HL-60 (cell line): ENCODE data around the gene COL21A1.
A peak's percentile ranks its signal among the peaks of the same experiment; 100 is the strongest.

Experiments
- DNase-seq, 2 experiments: peaks; one replicate each; pipeline ENCODE4 v3.0.0-alpha.2; 2010 to 2020; ENCODE audit warnings: low read depth in 1 of 2, low spot score in 1 of 2
- H3K27ac ChIP-seq: fragments of 250-450 bp; sonication (Bioruptor Pico); replicated peaks from 2 replicates; pipeline ENCODE4 v1.5.1; 2020; ENCODE audit warnings: mild to moderate bottlenecking, moderate library complexity
- H3K27me3 ChIP-seq: fragments of 250-450 bp; sonication (Bioruptor Pico); 2 replicates; pipeline ENCODE4 v1.5.1; 2021; ENCODE audit warnings: mild to moderate bottlenecking, moderate library complexity; ENCODE audit not compliant: insufficient read depth, poor library complexity, severe bottlenecking
- H3K4me3 ChIP-seq: replicated peaks from 2 replicates; pipeline ENCODE4 v1.5.1; 2011; ENCODE audit warnings: mild to moderate bottlenecking, control low read depth, low read length; ENCODE audit not compliant: insufficient read depth
- CTCF ChIP-seq: IDR thresholded peaks from one replicate; pipeline ENCODE4 v1.5.1; 2011; ENCODE audit warnings: low read length, control low read depth, inconsistent platforms; ENCODE audit not compliant: insufficient read depth
- GABPA ChIP-seq: IDR thresholded peaks from 2 replicates; pipeline ENCODE4 v1.6.1; 2012; ENCODE audit warnings: low read depth
- POLR2AphosphoS5 ChIP-seq: IDR thresholded peaks from 2 replicates; pipeline ENCODE4 v1.6.1; 2012; ENCODE audit warnings: low read depth
- REST ChIP-seq: IDR thresholded peaks from 2 replicates; pipeline ENCODE4 v1.6.1; 2012; ENCODE audit warnings: low read depth; ENCODE audit not compliant: insufficient replicate concordance
- SPI1 ChIP-seq: IDR thresholded peaks from 2 replicates; pipeline ENCODE4 v1.6.1; 2012; ENCODE audit warnings: low read depth, mild to moderate bottlenecking, borderline replicate concordance

Gene COL21A1

GRCh38 chr6:56048601-56049000, 198.8 kb downstream of the COL21A1 start:
- Histone ChIP-seq H3K27ac (no peak overlapping the region), H3K27me3 (no peaks in the 10 kb centered on the region), H3K4me3 (no peak overlapping the region)
- no peak for TF ChIP-seq GABPA
- no peak for TF ChIP-seq SPI1
- DNase-seq, result no peak

DNA sequence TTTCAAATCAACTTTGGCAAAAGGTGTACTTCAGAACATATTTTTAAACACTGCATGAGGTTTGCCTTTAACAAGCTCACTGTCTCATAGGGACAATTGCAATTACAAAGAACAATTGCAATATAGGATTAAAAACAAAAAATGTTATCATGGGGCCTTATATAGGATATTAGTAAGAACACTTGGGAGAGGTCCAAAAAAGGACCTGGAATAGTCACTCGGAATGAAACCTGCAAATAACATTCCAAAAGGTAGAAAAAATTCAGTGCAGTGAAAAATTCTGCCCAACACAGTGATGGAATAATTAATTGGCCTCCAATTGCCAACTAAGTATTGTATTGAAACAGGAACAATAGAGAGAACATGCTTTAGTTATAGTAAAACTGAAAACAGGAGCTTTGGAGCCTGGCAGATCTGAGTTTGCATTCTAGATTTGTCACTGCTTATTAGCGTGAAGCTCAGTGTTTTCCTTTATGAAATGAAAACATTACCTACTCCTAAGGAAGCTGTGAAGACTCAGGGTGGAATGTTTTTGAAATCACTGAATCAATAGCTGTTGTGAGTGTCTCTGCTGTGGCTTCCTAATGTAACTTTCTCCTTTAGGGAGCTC, 199.3 kb downstream of the COL21A1 start:
- Histone ChIP-seq H3K27me3 (no peaks in the 10 kb centered on the region), H3K4me3 (no peak overlapping the region), H3K27ac (no peak overlapping the region)
- no peak for DNase-seq
- TF ChIP-seq CTCF (no peak), POLR2AphosphoS5 (no peak), SPI1 (no peak), REST (no peak), GABPA (no peak)

- Histone ChIP-seq H3K4me3 (no peak overlapping the region), H3K27me3 (no peaks in the 10 kb centered on the region), H3K27ac (no peak overlapping the region)
- peak; percentile 16 to 65 for DNase-seq
- TF ChIP-seq SPI1 (no peak), REST (no peak), GABPA (no peak), CTCF (no peak), POLR2AphosphoS5 (no peak)
Observed at GRCh38 chr6:56046576-56046975, 200.8 kb downstream of the COL21A1 start.

DNA sequence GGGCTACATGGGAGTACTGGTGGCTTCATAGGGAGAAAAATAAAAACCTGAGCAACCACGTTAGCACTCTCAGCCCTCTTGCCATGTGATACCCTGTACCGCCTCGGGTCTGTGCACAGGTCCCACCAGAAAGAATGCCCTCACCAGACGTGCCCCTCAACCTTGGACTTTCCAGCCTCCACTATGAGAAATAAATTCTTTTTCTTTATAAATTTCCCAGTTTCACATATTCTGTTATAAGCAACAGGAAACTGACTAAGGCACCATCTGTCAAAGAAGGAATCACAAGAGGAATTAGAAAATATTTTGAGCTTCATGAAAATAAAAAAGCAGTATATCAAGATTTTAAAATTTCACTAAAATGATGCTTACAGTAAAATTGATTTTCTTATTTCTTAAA, 203.6 kb downstream of the COL21A1 start:
- no peak overlapping the region for H3K27ac ChIP-seq
- no peaks in the 10 kb centered on the region for H3K27me3 ChIP-seq
- no peak for DNase-seq
- TF ChIP-seq REST (no peak), SPI1 (no peak), GABPA (no peak), POLR2AphosphoS5 (no peak), CTCF (no peak)
- H3K4me3 ChIP-seq, result no peak overlapping the region
